NCI-H187 treated with DMSO at 0.1 percent for 48 hours (cell line): ENCODE results near the gene HEPN1.

Source experiments
- DNase-seq: peaks from one replicate; lab custom pipeline; 2025; lab: John Stamatoyannopoulos, UW

HEPN1 gene

DNA sequence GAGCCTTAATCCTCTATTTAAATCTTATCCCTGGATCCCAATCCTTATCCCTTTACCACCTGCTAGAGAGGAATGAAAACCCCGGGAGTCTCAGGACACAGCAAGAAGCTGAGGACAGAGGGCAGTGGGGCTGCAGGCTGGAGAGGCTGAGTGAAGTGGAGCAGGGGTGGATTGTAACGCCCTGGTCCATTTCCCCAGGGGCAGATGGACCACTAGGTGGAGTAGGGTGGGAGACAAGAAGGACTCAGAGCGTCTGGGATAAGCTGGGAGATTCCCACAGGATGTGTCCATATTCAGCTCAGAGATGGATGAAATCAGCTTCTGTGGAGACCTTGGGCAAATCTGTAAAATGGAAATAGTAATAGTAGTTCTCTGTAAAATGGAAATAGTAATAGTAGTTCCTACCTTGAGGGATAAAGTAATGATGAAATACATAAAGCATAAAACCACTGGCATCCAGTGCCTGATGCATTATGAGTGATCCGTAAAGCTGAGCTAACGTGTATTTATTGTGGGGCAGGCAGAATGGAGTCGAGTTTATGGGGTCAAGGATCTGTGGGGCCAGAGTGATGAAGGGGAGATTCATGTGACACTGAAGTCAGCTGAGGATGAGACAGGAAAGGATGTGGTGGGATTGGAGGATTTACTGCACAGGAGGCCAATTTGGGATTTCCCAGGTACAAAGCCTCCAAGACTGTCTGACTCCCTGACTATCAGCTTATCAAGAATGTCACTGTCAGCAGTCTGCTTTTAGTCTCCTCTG is 19.5 kb upstream of the HEPN1 start:
- DNase-seq, result no peak

DNA sequence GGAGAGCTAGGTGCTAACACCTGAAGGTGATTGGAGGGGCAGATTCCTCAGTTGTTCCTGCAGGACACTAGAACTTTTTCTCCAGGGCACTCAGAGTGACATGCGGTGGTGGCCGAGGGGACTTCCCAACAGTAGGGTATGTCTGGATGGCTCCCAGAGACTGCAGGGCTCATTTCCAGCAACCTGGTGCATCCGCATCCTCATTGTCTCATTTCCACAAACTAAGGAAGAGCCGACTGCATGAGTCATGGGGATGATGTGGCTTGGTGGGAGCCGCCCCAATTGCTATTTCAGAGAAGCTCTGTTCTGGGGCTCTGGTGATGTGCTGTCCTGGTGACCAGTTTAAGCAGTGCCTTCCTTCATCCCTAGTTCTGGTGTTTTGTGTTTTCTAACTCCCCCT is 18.6 kb upstream of the HEPN1 start:
- no peak for DNase-seq

DNA sequence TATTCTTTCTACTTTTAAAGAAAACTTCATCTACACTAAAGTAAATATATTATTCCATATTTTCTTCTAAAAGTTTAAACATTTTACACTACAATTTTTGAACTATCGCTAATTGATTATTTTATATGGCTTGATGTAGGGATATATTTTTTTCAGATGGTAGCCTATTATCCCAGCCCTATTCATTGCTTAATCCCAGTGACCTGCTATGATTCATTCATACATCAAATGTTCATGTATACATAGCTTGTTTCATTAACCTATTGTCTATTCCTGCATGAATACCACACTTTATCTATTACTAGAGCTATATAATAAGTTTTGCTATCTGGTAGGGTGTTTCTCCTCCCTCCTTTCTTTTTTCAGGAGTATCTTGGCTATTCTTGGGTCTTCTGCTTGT is 16.4 kb upstream of the HEPN1 start:
- DNase-seq, result no peak

DNA sequence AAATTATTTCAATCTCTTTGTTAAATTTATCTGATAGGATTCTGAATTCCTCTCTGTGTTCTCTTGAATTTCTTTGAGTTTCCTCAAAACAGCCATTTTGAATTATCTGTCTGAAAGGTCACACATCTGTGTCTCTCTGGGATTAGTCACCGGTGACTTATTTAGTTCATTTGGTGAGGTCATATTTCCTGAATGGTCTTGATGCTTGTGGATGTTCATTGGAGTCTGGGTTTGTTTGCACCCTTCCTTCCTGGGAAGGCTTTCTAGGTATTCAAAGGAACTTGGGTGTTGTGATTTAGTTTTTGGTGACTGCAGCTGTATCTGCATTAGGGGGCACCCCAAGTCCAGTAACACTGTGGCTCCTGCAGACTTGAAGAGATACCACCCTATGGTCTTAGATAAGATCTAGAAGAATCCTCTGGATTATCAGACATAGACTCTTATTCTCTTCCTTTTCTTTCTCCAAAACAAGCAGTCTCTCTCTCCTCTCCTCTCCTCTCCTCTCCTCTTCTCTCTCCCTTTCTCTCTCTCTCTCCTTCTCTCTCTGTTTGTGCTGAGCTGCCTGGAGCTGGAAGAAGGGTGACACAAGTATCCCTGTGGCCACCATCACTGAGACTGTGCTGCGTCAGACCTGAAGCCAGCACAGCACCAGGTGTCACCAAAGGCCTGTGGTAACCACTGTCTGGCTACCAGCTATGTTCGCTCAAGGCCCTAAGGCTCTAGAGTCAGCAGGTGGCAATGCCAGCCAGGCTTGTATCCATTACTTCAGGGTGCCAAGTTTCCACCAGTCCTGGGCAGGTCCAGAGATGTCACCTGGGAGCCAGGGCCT is 3.3 kb upstream of the HEPN1 start:
- DNase-seq, result no peak

DNA sequence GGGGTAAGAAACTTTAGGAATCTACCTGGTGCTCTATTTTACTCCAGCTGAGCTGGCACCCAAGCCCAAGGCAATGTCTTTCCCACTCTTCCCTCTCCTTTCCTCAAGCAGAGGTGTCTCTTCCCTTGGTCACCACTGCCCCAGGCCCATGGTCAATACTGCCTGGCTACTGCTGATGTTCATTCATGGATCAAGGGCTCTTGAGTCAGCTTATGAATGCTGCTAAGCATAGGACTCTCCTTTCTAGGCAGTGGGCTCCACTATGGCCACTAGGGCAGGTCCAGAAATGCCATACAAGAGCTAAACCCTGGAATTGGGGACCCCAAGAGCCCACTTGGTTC is 2.7 kb upstream of the HEPN1 start:
- DNase-seq, result no peak

DNA sequence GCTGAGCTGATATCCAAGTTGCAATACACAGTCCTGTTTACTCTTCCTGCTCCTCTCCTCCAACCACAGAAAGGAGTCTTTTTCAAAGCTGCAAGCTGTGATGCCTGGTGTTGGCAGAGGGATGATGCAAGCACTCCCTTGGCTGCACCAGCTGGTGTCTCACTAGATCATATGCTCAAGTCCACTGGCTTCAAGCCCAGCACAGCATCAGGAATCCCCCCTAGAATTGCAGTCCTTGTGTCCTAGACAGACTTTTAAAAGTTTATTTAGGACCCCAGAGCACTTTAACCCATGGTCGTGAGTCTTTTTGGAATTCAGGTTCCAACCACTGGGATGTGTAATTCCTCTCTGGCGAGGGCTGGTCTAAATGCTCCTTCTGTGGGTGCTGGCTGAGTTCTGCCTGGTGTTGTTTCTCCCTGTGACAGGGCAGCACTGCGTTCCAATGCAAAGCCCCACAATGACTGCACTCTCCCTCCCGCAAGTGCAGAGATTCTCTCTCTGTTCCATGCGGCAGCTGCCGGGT is 1.9 kb upstream of the HEPN1 start:
- DNase-seq, result no peak

DNA sequence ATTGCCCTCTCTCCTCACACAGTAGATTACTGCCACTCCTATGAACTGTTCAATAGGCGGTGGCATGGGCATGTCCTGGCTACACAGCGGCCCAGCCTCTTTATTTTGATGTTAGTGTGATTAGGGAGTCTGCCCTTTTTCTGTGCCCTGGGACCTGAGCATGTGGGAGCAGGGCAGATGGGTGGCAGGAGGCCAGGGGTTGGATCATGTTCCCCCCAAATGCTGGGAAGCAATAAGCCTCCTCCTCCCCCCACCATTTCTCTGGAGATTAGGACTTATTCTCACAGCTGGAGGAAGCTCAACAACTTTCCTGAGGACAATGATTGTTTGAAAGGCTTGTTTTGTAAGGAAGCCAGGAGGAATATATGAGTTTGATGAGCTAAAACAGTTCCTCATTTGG is 848 bp downstream of the HEPN1 start:
- no peak for DNase-seq

DNA sequence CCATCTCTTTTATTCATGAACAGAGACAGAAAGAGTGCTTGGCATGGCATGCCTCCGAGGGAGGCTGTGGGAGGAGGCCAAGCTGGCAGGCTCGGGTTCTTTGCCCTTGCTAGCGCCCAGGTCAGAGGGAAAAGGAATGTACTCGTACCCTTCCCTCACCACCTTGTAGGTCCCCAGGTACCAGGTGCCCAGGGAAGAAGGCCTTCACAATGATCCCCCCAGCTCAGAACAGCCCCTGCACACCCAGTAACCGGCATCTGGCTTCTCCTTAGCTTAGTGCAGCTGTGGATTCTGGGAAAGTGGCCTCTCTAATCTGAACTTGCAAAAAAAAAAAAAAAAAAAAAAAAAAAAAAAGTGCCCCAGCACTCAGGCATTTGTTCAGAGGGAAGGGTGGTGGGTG is 1.3 kb downstream of the HEPN1 start:
- DNase-seq, result no peak

DNA sequence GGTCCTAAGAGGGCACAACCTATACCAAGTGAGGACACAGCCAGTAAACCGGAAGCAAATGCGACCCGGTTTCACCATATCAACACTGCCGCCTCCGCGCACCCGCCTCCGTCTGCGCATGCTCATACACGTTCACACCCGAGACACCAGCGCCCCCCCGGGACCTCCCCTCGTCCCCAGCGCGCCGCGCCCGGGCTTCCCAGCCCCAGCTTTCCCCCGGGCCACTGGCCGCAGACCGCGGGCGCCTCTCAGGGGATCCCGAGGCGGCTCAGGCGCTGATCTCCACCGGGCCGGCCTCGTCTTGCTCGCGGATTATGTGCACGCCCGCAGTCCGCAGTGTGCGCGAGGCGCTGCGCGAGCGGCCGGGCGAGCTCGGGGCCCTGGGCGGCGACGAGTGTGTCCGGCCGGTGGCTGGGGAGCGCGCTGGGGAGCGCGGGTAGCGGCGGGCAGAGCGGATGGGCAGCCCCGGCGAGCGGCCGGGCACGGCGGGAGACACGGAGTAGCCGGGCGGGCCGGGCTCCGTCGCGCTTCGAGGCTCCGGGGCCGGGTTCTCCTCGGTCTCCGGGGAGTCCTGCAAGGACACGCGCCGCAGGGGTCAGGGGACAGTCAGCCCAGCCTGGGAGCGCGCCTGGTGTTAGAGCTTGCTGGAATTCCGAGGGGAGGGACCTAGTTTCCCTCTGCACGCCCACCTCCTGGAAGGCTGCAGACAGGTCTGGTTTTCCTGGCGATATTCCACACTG is 2.0 kb downstream of the HEPN1 start:
- no peak for DNase-seq

DNA sequence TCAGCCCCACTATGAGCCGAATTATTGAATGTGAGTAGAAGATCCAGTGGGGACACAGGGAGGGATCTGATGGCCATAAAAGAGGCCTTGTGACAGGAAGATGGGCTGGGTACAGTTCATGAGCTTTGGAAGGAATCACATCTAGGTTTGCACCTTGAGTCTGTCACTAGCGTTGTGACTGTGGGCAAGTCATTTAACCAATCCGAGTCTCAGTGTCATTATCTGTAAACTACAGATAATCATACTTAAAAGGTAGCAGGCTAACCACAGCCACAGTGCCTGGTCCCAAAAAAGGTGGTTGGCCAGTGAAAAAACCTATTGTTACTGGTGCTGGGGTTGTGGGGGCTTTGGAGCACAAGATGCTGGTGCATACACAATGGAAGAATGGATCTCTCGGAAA is 3.8 kb downstream of the HEPN1 start:
- no peak for DNase-seq

DNA sequence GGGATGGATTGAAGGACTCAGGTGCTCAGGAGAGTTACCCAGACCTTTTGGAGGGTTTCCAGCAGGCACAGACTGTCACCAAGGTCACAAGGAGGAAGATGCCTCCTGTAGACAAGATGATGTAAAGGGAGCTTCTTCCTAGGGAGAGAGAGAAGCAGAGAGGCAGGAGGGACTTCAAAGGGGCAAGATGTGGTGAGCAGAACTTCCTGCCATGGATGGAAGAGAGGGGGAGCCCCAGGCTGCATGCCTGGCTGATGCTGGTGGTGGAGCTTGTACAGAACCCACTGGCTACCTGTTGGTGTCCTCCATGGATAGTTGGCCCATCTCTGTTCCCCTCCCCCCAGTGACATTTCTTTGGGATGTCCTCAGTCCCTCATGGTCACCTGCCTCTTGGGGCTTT is 4.2 kb downstream of the HEPN1 start:
- no peak for DNase-seq

DNA sequence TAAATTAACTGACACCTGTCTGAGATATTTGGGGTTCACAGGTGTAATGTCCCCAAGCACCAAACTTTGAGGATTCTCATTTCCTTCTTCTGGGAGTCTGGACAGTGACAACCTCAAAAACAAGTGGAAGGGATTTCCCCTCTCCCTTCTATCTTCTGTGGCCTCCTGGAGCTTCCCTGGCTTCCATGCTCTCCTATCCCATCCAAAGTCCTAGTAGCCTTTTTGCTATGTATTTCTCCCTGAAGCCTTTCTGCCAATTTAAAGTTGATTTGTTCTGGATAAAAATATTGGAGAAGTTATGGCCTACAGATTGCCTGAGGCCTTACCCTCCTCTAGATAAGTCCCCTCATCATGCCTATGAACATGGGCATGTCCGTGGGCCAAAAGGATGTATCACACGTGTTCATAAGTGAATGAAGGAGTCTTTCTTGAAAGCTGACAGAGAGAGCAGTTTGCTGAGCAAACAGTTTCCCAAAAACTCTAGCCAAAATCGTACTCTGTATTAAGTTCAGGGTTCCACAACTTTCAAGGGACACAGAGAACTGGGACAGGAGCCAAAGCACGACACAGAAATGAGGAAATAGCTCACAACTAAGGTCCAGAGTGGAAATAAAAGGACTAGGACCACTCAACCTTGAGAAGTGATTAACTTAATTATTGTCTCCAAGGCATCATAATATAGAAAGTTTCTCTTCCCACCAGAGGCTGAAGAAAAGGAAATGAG is 10.1 kb downstream of the HEPN1 start:
- no peak for DNase-seq

DNA sequence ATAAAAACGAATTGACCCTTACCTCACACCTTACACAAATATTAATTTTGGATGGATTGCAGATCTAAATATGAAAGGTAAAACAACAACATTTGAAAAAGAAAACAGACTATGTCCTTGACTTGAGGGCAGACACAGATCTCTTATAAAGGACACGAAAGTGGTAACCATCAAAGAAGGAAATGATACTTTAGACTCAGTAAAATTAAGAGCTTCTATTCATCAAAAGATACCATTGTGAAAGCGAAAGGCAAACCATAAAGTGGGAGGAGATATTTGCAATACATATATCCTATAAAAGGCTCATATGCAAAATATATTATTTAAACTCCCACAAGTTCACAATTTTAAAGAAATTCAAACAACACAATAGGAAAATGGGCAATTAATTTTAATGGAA is 11.7 kb downstream of the HEPN1 start:
- no peak for DNase-seq

DNA sequence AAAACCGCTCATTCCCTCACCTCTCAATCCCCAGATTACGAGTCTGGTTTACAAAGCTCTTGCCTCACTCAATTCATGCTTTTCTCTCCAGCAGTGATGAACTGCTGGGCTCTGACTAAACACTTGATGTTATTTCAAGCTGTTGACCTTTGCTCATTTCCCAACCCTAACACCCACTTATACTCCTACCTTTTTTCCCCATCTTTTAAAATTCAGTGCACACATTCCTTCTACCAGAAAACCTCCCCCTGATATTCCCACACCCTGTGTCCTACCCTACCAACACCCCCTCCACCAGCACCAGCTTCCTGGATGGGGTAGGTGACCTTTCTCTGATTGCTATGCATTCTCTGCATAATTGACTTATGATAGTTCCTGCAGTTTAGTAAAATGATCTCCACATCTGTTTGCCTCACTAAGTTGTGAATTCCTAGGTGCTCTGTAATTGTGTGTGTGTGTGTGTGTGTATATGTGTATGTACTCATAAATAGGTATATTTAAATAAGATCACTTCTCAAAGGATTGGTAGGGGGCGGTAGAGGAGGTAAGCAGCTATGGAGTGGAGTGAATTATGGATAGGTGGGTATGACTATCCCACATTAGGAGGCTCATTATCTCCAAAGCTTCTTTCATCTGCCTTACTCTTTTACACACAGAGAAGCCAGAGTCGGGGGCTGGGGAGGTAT is 16.0 kb downstream of the HEPN1 start:
- no peak for DNase-seq

DNA sequence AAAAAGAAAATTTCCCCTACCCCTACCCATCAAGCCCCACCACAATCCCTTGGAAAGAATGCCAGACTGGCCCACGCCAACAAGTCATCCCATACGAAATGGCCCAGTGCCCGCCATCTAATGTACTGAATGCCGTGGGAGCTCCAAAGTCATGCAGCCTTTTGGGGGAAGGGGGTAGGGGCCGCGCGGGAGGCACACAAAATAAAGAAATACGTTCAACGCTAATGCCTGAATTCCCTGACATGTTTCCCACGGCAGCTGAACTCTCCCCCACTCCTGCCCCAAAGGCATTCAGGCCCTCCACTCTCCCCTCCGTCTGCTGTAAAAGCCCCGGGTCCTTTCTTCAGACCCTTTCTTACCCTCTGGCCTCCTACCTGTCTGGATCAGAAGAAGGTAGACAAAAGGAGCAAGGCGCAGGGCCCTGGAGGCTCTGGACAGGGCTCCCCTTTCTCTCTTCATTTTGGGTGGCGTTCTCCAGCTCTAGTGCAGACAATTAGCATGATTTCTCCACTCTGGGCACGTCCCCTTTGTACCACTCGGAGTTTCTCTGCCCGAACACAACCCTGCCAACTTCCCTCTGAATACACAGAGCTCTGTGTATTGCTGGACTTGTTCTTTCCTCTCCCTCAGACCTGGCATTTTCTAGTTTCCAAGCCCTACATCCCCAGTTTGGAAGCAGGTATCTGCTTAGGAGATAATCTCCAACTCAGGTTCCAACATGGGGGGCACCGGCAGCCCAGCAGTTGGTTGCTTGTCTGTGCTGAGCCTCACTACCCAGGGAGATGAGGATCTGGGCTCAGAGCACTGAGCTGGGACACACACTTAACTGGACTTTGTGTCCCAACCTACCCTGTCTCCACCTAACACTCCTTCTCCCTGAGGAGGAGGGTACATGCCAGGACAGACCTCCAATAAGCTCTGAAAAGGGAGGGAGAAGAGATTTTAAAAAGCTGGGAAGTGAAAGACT is 16.8 kb downstream of the HEPN1 start, which contains the start of gene HEPACAM:
HEPACAM (minus strand) TSS at position 500 of the 967 bp plus-strand sequence; CDS start at position 459, 41 bp downstream.
- DNase-seq, result no peak

DNA sequence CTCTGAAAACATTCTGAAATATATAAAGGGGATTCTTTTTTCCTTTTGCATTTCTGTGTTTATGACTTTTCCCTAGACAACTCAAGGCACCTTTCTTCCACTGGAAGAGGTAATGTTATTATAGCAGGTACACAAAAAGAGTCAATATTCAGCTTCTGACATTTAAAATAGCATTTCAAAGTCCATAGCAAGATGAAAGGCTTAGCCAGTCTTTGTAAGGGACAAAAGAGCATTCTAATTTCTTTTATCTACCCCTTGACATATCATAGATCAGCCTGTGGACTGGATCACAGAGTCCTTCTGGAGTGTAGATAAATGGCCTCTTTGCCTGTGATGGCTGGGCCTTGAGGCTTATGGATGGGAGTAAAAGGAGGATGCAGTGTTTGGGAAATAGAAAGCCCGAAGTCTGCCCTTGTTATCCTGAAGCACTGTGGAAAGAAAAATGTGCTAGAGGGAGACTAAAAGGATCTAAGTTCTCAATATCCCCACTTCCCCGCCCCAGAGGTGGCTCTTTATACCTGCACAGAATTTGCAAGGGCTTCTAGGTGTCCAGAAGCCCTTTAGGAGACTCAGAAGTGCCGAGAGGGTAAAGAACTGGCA is 18.4 kb downstream of the HEPN1 start:
- no peak for DNase-seq

DNA sequence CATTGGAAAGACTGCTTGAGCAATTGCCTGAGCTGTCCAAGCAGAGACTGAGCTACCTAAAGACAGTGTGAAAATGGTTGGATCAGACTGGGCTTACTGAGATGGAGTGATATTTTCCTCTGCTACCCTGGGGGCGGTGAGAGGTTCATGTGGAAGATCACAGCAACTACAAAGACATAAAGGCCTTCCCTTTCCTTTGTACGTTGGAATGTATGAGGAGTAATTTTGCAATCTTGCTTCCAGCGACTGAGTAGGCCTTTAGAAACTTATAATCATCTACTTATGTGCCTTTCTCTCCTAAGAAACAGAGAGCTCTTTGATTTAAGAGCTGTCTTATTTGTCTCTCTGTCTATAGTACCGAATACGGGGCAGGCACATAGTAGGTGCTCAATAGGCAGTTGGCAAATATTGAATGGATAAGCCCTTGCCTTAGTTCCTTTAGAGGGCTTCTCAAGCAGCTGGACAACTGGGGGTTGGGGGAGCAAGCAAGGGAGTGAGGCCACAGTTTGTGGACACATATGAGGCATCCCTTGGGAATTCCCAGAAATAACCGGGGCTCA is 19.2 kb downstream of the HEPN1 start:
- DNase-seq, result no peak

DNA sequence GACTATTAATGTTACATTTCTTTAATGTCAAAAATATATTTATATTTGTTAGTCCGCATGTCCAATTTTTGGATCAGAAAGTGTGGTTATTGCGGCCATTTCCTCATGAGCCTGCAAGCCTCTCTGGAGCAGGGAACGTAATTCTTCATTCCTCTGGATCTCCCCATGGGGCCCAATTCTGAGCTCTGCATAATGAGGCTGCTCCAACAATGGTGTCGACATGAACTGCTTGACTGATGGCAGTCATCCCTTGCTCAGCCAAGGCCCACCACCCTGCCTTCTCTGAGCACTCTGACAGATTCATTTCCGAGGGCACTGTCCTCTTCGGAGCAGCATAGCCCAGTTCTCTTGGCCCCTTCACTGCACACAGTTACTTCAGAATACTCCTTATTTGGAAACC is 19.9 kb downstream of the HEPN1 start:
- no peak for DNase-seq

DNA sequence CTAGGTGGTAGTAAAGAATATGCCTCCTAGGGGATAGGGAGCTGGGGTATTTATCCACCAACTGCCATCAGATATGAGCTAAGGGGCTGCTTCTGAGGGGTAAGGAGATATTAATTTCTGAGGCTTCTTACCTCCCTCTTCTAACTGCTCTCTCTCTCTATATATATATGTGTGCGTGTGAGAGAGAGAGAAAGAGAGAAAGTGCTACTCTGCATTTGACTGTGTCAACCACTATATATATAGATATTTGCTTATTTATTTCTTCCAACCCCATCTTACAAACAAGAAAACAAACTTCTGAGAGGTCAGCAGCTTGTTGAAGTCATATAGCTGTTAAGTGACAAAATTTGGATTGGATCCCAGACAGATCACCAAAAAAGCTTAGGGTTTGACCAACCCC is 22.7 kb downstream of the HEPN1 start:
- DNase-seq, result no peak
